Femur (tissue), 1 donor: ENCODE data around the gene TMEM9B.

Experiments
- DNase-seq: peaks from one replicate; pipeline ENCODE4 v3.0.0-alpha.2; 2017

Gene TMEM9B

DNA sequence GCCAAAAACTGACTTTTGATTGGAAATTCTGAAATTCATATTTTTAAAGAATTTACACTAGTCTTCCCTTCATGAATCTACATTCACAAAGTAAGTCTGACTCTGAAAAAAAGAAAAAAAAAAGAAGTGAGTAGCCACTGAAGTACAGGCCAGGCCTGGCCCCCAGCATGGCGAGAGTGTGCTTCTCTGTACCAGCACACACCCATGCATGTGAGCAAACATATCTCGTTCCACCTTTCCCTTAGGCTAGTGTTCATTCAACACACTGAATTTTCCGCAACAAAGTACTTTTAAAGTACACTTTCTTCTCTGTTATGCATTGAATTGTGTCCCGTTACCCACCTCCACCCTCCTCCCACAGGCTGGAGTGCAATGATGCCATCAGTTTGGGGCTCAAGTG, 36.0 kb downstream of the TMEM9B start:
- DNase-seq = no peak

DNA sequence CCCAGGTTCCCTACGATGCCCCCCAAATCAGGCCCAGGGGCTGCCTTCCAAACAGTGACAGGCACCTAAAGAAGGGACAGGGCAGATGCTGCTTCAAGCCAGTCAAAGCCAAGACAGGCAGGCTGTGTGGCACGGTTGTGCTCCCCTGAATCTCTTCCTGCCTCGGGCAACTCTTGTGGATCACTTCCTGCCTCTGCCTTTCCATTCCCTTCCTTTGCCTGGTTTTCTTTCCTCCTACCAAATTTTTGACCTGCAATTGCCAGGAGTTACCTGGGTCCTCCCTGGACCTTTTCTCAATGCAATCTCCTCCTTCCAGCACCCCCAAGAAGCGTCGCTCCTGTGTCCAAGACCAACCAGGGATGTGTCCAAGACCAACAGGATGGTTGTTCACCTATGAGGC, 37.0 kb downstream of the TMEM9B start:
- no peak for DNase-seq

DNA sequence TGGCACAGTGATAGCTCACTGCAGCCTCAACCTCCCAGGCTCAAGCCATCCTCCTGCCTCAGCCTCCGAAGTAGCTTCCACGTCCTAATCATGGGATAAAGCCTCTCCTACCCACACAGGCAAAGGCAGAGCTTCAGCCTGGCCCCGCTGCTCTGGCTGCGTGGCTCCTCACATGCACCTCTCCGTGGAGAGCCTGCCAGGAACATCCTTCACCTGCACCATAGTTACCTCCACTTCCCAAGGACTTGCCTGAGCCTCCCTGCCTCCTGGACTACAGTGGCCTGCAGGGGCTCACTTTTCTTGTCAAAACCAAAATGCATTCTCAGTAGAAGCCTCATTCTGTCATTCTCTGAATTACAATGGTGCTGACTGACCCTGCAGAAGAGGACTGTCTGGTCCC, 38.0 kb downstream of the TMEM9B start:
- DNase-seq = no peak

DNA sequence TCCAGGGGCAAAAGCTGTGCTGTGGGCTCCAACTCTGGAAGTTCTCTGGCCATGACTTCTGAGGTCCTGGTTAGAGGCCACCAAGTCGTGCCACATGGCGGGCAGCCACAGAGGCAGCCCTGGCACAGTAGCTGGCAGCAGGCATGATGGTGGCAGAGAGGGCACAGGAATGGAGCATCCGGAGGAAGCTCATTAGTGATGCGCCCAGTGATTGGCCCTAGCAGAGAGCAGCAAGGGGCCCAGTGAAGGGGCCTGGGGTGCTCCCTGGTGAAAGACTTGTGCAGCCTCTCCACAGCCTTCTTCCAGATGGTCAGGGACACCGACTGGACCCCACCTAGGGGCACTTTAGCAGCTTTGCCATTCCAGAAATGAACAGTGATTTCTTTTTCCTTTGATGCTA, 38.5 kb downstream of the TMEM9B start:
- no peak for DNase-seq

DNA sequence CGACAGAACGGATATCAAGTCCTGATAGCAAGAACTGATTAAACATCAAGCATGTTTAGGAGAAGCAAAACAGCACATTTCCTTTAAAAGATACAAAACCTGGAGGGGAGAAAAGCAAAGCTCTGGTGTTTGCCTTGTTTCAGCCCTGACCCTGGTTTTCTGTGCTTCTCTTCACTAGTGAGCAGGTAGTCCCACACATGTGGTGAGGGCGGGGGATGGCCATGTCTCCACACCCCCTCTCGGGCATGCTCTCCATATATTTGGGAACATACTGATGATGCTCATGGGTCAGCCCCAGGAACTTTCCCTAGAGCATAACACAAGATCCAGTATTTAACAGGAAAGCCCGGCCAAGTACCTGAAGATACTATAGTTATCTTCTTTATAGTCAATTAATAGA, 41.6 kb downstream of the TMEM9B start:
- DNase-seq = no peak

DNA sequence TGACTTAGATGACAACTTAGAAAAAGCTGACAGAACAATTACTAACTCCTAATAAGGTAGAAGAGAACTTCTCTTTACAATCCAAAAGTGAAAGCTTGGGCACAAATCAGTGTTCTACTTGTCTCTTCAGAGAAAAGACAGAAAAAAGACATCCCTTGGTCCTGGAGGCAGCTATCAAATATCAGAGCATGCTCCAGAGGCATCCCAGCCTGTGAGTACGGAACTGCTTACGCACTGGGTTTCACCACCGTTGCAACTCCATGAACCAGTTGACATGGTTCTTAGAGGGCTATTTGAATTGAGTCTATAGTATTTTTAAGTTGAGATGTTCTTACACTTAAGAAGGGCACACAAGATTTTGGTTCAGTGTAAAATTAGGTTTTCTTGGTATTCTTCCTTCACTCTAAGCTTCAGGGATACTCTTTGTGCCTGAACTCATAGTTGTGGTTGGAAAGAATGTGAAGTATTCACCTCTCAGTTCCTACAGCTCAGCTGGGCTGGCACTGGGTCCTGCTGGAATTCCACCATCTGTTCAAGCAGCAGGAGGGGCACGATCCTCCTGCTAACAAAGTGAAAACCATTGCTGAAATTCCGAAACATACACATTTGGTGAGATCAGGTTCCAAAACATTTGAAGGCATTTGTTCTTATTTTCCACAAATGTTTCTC, 47.0 kb downstream of the TMEM9B start:
- peak; percentile 82 for DNase-seq

DNA sequence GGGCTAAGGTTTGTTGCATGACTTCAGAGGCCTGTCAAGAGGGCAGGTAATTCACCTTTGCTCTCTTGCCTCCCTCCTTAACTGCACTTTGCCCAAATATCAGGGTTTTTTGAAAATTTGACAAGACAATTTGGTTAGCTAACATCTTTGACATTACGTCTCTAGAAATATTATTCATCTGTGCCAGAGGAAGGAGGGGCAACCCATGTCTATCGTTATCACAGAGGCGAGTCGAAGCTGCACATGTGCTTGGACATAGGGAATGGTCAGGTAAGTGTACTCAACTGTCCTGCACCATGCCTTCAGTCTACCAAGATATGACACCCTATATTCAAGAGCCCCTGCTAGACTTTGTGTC, 49.6 kb downstream of the TMEM9B start:
- DNase-seq = no peak

DNA sequence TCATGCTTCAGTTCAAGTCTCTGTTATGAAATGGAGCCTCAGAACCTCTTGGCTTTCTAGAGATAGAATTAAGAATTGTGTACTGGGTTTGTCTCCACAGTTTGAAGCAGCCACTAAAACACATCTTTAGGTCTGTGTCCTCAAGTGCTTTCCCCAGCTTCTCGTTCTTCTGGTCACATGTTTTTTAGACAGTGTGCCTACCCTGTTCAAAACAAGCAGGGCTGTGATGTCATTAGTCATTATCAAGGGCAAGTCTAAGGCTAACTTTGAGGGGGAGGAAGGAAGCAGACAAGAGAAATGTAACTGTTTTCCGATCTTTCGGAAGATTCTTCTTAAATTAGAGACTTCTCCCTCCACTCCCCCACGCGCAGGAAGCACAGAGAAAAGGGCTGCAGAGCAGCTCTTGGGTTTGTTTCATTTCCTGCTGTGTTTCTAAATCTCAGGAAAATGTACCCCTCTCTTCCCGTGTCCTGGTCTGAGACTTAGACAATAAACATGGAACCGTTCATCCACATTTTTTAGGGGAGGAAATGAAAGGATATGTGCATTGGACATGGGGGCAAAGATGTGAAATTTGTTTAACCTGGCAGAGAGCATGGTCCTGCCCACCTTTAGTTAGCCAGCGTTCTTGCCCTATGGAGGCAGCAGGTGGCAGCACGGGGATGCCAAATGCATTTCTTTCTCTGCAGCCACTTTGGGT, 50.1 kb downstream of the TMEM9B start:
- peak; percentile 57 for DNase-seq

DNA sequence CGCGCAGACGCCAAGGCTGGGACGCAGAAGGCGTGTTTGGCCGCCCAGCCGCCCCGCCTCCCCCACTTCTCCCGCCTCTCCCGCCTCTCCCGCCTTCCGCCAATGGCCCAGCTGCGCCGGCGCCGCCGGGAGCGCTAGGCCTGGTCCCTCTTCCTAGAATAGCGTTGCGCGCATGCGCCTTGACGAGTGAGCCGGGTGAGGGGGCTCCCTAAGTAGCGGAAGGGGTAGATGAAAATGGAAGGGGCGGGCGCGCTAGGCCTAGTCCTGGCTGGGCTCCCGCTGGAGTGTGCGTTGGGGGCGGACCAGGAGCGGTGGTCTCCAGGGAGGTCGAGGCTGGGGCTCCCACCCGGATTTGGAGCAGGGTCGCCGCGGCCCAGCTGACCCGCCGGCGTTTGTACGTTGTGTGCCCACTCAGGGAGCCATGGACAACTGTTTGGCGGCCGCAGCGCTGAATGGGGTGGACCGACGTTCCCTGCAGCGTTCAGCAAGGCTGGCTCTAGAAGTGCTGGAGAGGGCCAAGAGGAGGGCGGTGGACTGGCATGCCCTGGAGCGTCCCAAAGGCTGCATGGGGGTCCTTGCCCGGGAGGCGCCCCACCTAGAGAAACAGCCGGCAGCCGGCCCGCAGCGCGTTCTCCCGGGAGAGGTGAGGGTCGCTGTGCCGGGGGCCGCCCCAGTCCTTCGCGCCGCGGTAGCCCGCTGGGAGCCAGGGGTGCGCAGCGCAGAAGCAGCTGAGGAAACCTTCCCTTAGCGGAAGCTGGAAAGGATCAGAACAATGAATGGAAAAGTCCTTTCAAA, 53.0 kb downstream of the TMEM9B start, which contains the start of gene AKIP1:
TSS of gene AKIP1 (plus strand) at position 161 of the 795 bp plus-strand sequence. CDS start at position 422, 261 bp downstream.
- DNase-seq = peak; percentile 99

DNA sequence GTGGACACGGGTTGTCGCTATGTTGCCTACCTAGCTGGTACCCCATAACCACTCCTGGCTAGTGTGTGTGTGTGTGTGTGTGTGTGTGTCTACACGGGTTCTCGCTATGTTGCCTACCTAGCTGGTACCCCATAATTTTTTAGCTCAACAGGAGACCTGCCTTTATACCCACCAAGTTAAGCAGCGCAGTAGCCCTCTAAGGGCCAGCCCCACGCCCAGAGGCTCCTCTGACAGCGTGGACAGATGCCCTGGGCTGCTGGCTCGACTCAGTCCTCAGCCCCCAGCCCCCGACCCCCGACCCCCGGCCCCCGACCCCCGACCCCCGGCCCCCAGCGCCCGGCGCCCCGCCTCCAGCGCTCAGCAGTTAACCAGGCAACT, 53.6 kb downstream of the TMEM9B start:
- DNase-seq = no peak

DNA sequence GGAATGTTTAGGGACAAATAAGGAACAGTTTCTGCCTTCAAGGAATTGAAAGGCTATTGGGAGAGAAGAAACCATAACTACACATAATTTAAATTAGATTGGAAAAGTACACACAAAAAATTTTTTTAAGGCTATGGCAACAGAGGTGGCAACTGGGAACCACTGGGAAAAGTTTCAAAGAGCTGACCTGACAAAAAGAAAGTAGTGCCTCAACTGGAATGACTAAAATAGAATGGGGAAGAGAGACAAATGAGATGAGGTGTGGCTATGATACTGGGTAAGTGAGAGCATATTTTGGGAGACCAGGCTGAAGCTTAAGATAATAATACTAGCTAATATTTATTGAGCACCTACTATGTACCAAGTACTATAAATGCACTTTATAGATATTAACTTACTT, 56.1 kb downstream of the TMEM9B start:
- DNase-seq = no peak

DNA sequence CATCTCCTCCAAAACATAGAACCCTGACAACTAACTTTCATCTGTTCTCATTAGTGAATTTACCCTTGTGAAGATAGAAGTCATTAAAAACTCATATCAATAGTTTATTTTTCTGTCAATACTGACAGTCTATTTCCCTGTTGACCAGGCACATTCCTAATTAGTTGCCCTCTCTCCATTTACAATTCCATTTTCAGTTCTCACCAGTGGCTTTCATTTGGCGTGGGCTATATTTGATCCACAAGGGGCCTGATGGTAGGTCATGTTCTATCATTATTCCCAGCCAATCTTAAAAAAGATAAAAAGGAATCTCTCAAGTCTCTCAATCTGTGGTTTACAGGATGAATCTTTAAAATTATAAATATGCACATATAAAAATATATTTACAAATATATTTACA, 57.1 kb downstream of the TMEM9B start:
- DNase-seq = no peak

DNA sequence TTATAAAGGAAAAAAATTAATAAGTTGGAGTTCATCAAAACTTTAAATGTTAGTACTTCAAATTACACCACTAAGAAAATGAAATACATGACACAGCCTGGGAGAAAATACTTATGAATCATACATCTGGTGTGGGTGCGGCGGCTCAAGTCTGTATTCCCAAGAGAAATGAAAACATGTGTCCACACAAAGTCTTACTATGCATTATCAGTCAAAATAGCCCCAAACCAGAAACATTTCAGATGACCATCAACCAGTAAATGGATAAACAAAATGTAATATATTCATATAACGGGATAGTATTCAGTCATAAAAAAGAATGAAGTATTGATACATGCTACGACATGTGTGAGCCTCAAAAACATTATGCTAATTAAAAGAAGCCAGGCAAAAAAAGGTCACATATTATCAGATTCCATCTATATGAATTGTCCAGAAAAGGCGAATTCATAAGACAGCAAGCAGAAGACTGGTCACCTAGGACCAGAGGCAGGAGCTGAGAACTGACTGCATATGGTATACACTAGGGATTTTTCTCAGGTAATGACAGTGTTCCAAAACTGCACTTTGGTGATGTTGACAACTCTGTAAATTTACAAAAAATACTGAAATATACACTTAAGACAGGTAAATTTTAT, 58.6 kb downstream of the TMEM9B start:
- no peak for DNase-seq

DNA sequence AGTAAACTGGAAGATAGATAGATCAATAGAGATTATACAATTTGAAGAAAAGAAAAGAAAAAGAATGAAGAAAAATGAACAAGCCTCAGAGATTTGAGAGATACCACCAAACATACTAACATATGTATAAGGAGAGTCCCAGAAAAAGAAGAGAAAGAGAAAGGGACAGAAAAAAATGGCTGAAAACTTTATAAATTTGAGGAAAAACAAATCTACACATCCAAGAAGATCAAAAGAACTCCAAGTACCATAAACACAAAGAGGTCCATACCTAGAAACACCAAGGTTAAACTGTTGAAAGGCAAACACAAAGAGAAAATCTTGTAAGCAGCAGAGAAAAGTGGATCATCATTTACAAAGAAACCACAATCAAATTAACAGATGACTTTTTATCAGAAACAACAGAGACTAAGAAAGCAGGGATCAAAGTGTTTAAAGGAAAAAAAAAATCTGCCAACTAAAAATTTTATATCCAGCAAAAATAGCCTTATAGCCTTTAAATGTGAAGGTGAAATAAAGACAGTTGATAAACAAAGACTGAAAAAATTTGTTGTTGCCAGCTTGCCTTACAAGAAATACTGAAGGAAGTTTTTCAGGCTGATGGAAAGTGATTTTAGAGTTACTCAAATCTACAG, 65.0 kb downstream of the TMEM9B start:
- DNase-seq = no peak
